Measurements from ENCODE around the gene SLC17A7. TPM values are rescaled to one million over a fixed set of nuclear protein-coding genes. Genes with fewer than 3 reads are reported as not detected.

SLC17A7 gene
- total and polyA plus RNA-seq, 2 of the 8 experiments (the other 6 are each of a cell fraction or from before 2014, with no cell fraction given) = 2.7 to 3.0 TPM

GRCh38 chr19:49462492-49462891, 21.2 kb upstream of the SLC17A7 start:
- DNase-seq (ENCODE audit: low read depth in 1 of 2, low spot score in 2 of 2) (no peak), FAIRE-seq (no peak)
- no peak overlapping the region for H2AK5ac ChIP-seq (ENCODE audit: low read depth, low read length)
- no peak overlapping the region for H4K91ac ChIP-seq (replicated peaks; ENCODE audit: insufficient read length, low read length)
- no peaks in the 10 kb centered on the region for H3K79me2 ChIP-seq (ENCODE audit: control insufficient read depth in 1 of 2, insufficient read depth in 2 of 2, low read length in 2 of 2)
- no peak overlapping the region for H3K56ac ChIP-seq (replicated peaks; ENCODE audit: insufficient read length, low read depth, low read length)
- H3K36me3 ChIP-seq (ENCODE audit: control insufficient read depth in 2 of 4, insufficient read depth in 4 of 4, low read length in 3 of 4) = peaks cover 0 to 17% (median 6%) of the 10 kb centered on the region in 4 experiments; a peak in 4 of 8 replicates
- H3K27me3 ChIP-seq (replicated peaks in 1 of 4; ENCODE audit: control insufficient read depth in 3 of 4, extremely low read depth in 1 of 4, insufficient read depth in 3 of 4, low read length in 3 of 4) = no peaks in the 10 kb centered on the region
- no peak overlapping the region for H2AFZ ChIP-seq (ENCODE audit: low read length)
- no peak overlapping the region for H3K23ac ChIP-seq (ENCODE audit: insufficient read length)
- H2BK12ac ChIP-seq (ENCODE audit: low read depth, low read length) = no peak overlapping the region
- H2BK20ac ChIP-seq (ENCODE audit: low read length) = no peak overlapping the region
- H4K5ac ChIP-seq (ENCODE audit: insufficient read length, low read depth, low read length) = no peak overlapping the region
- no peaks in the 10 kb centered on the region for H3K9me3 ChIP-seq (ENCODE audit: insufficient read depth in 2 of 2, low read depth in 1 of 2, low read length in 1 of 2)
- H2BK5ac ChIP-seq (ENCODE audit: low read depth, low read length) = no peak overlapping the region
- H3K4me3 ChIP-seq (ENCODE audit: extremely low read depth in 1 of 4, insufficient read depth in 2 of 4, low read depth in 3 of 4, low read length in 4 of 4) = no peak overlapping the region
- TF ChIP-seq USF2 (IDR thresholded peaks at IDR 0.05; ENCODE audit: low read length) (no peak), HDAC6 (IDR thresholded peaks at IDR 0.05; ENCODE audit: low read depth, low read length) (no peak), CTBP2 (IDR thresholded peaks at IDR 0.05; ENCODE audit: borderline replicate concordance, insufficient read depth, insufficient read length, low read length) (no peak), SUZ12 (IDR thresholded peaks at IDR 0.05; ENCODE audit: low read length) (no peak), SP2 (IDR thresholded peaks at IDR 0.05; ENCODE audit: low read length) (no peak), SP4 (IDR thresholded peaks at IDR 0.05; ENCODE audit: low read length) (no peak), CEBPB (IDR thresholded peaks at IDR 0.05; ENCODE audit: low read depth, low read length) (no peak)
- H3K4me2 ChIP-seq (ENCODE audit: insufficient read depth in 1 of 2, low read depth in 2 of 2, low read length in 2 of 2) = no peak overlapping the region
- no peak overlapping the region for H3K4ac ChIP-seq (replicated peaks; ENCODE audit: insufficient read length, low read depth, low read length)
- no peaks in the 10 kb centered on the region for H3K23me2 ChIP-seq (ENCODE audit: low read depth, low read length)
- no peak overlapping the region for H4K8ac ChIP-seq (ENCODE audit: extremely low read depth, insufficient read depth, low read length)
- H3K18ac ChIP-seq (ENCODE audit: extremely low read depth, low read length) = no peak overlapping the region
- H2BK120ac ChIP-seq (replicated peaks; ENCODE audit: low read depth, low read length) = no peak overlapping the region
- no peaks in the 10 kb centered on the region for H4K20me1 ChIP-seq (replicated peaks in 1 of 2; ENCODE audit: control insufficient read depth in 1 of 2, insufficient read depth in 2 of 2, low read length in 2 of 2)
- H3K79me1 ChIP-seq (ENCODE audit: low read depth, low read length) = no peaks in the 10 kb centered on the region; the same call in 1 of the 2 replicates
- H3K9ac ChIP-seq (replicated peaks in 1 of 4; ENCODE audit: extremely low read depth in 1 of 4, low read depth in 3 of 4, low read length in 3 of 4) = no peak overlapping the region
- POLR2A ChIA-PET (ENCODE audit: partially characterized antibody) = no interaction called here
- no peaks in the 10 kb centered on the region for H3K4me1 ChIP-seq (replicated peaks in 1 of 4; ENCODE audit: control insufficient read depth in 3 of 4, insufficient read depth in 4 of 4, low read length in 3 of 4)
- WGBS, 2 experiments (ENCODE audit: extremely low coverage in 1 of 2, insufficient coverage in 1 of 2, insufficient read length in 1 of 2, insufficient replicate concordance in 2 of 2, low coverage in 1 of 2, low lambda C conversion rate in 2 of 2, missing lambda C conversion rate in 1 of 2) = 93% methylated on average over 10 of the region's 12 CpGs; no CpG with 5 or more reads in 1 of the 2 experiments
- no peak overlapping the region for H3K27ac ChIP-seq (ENCODE audit: low read depth, low read length)
- CTCF ChIA-PET (ENCODE audit: partially characterized antibody) = interaction anchor here (4.8 kb wide), 1 partner anchor 10 kb away, joined by 28 read pairs; the partner anchor contains the start of gene FLT3LG
- no peak overlapping the region for H2BK15ac ChIP-seq (ENCODE audit: low read length)
- H3K14ac ChIP-seq (ENCODE audit: insufficient read length) = no peak overlapping the region
